Astrocyte of the spinal cord (primary cell): Measurements from ENCODE around the gene GRHL1.

Source experiments
- DNase-seq: peaks from one replicate; pipeline ENCODE4 v3.0.0; 2011; ENCODE audit warnings: low read depth, low spot score
- H3K4me3 ChIP-seq: 2 replicates; pipeline ENCODE4 v1.5.1; 2011; ENCODE audit warnings: low read depth, mild to moderate bottlenecking, low read length, moderate library complexity
- CTCF ChIP-seq: IDR thresholded peaks from 2 replicates; pipeline ENCODE4 v1.5.1; 2012; ENCODE audit warnings: low read depth, mild to moderate bottlenecking, low read length, inconsistent platforms
- in situ Hi-C: cut with HindIII; loops from 2 replicates; pipeline ENCODE4 v1.10.0; 2017; ENCODE audit warnings: low sequenced_read_pairs

GRHL1 gene

GRCh38 chr2:9982891-9983290, 31.4 kb downstream of the GRHL1 start:
- in situ Hi-C loops: no loop called here
- H3K4me3 ChIP-seq: no peak overlapping the region
- no peak for TF ChIP-seq CTCF
- DNase-seq: no peak

GRCh38 chr2:9983401-9984216, 32.1 kb downstream of the GRHL1 start:
- no peak overlapping the region for H3K4me3 ChIP-seq
- peak; percentile 35 for DNase-seq
- in situ Hi-C loops: no loop called here
- TF ChIP-seq CTCF: no peak

GRCh38 chr2:9984217-9984739, 32.8 kb downstream of the GRHL1 start:
- DNase-seq: peak; percentile 50
- H3K4me3 ChIP-seq: no peak overlapping the region
- in situ Hi-C loops: no loop called here
- peak; percentile 61 for TF ChIP-seq CTCF

- no peak overlapping the region for H3K4me3 ChIP-seq
- TF ChIP-seq CTCF: no peak
- in situ Hi-C loops: no loop called here
- DNase-seq: no peak
These were observed 33.5 kb downstream of the GRHL1 start for GRCh38 chr2:9984871-9985480.

- TF ChIP-seq CTCF: no peak
- H3K4me3 ChIP-seq: no peak overlapping the region
- in situ Hi-C loops: no loop called here
These were observed 34.2 kb downstream of the GRHL1 start for GRCh38 chr2:9985531-9986328.

GRCh38 chr2:9988320-9988719, 36.8 kb downstream of the GRHL1 start:
- in situ Hi-C loops: no loop called here
- H3K4me3 ChIP-seq: no peak overlapping the region
- TF ChIP-seq CTCF: no peak
- no peak for DNase-seq

More at GRCh38 chr2:9985531-9986328, 34.2 kb downstream of the GRHL1 start:
- DNase-seq: no peak
